ENCODE results near the gene ZDHHC14.

ZDHHC14 gene

GRCh38 chr6:157487110-157487773 lies 106.3 kb downstream of the ZDHHC14 start:
- H3K27ac ChIP-seq (replicated peaks): no peak overlapping the region

GRCh38 chr6:157488058-157488457 lies 107.1 kb downstream of the ZDHHC14 start:
- Histone ChIP-seq H3K27me3 (ENCODE audit: insufficient read depth, poor library complexity, severe bottlenecking) (no peaks in the 10 kb centered on the region), H3K4me3 (replicated peaks; ENCODE audit: insufficient read depth, low read length) (no peak overlapping the region), H3K27ac (replicated peaks) (no peak overlapping the region)
- TF ChIP-seq GABPA (IDR thresholded peaks at IDR 0.05; ENCODE audit: low read depth) (no peak), SPI1 (IDR thresholded peaks at IDR 0.05; ENCODE audit: borderline replicate concordance, low read depth) (no peak), POLR2AphosphoS5 (IDR thresholded peaks at IDR 0.05; ENCODE audit: low read depth) (no peak), CTCF (IDR thresholded peaks at IDR 0.05; ENCODE audit: insufficient read depth, low read length) (no peak), REST (IDR thresholded peaks at IDR 0.05; ENCODE audit: insufficient replicate concordance, low read depth) (no peak)
- DNase-seq (ENCODE audit: low read depth in 1 of 2, low spot score in 1 of 2): no peak

More at GRCh38 chr6:157487110-157487773, 106.3 kb downstream of the ZDHHC14 start:
- Histone ChIP-seq H3K27me3 (ENCODE audit: insufficient read depth, poor library complexity, severe bottlenecking) (no peaks in the 10 kb centered on the region), H3K4me3 (replicated peaks; ENCODE audit: insufficient read depth, low read length) (no peak overlapping the region)
- no peak for DNase-seq (ENCODE audit: low read depth in 1 of 2, low spot score in 1 of 2)
- TF ChIP-seq SPI1 (IDR thresholded peaks at IDR 0.05; ENCODE audit: borderline replicate concordance, low read depth) (no peak), POLR2AphosphoS5 (IDR thresholded peaks at IDR 0.05; ENCODE audit: low read depth) (no peak), REST (IDR thresholded peaks at IDR 0.05; ENCODE audit: insufficient replicate concordance, low read depth) (no peak), CTCF (IDR thresholded peaks at IDR 0.05; ENCODE audit: insufficient read depth, low read length) (no peak), GABPA (IDR thresholded peaks at IDR 0.05; ENCODE audit: low read depth) (no peak)

- no peaks in the 10 kb centered on the region for H3K27me3 ChIP-seq (ENCODE audit: insufficient read depth, poor library complexity, severe bottlenecking)
- TF ChIP-seq GABPA (IDR thresholded peaks at IDR 0.05; ENCODE audit: low read depth) (no peak), REST (IDR thresholded peaks at IDR 0.05; ENCODE audit: insufficient replicate concordance, low read depth) (no peak), CTCF (IDR thresholded peaks at IDR 0.05; ENCODE audit: insufficient read depth, low read length) (no peak), SPI1 (IDR thresholded peaks at IDR 0.05; ENCODE audit: borderline replicate concordance, low read depth) (no peak), POLR2AphosphoS5 (IDR thresholded peaks at IDR 0.05; ENCODE audit: low read depth) (no peak)
- H3K4me3 ChIP-seq (replicated peaks; ENCODE audit: insufficient read depth, low read length): no peak overlapping the region
- no peak overlapping the region for H3K27ac ChIP-seq (replicated peaks)
- DNase-seq (ENCODE audit: low read depth in 1 of 2, low spot score in 1 of 2): no peak
These were observed 107.7 kb downstream of the ZDHHC14 start for GRCh38 chr6:157488716-157489118.
